Measurements from ENCODE around the gene CLCN1. TPM values are rescaled to one million over a fixed set of nuclear protein-coding genes. Genes with fewer than 3 reads are reported as not detected.

CLCN1 gene
- total and polyA plus RNA-seq, 2 donors (not counting 3 experiments of a cell fraction or from before 2014, with no cell fraction given): not detected

DNA sequence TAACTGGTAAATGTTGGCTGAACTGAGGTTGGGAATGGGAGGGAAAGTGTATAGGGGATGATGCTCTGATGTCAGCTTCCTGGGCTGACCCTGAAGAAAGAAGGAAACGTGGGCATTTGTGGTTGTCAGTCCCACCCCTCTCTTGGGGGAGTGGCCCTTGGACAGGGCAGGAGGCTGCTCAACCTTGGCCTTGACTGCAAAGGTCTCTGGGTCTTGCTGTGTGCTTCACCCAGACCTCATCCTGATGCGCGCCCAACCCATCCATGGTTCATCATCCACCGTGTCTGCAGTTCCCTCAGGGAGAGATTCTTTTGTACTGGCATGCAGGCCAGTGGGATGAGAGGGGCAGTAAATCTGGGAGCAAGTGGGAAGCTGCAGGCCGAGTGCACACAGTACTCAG, 60.5 kb downstream of the CLCN1 start:
- peaks cover 33% of the 10 kb centered on the region for H3K4me1 ChIP-seq (ENCODE audit: control insufficient read depth, extremely low read depth, insufficient read depth, low read length)
- FAIRE-seq: no peak

More for the DNA sequence above, 60.5 kb downstream of the CLCN1 start:
- no peak overlapping the region for H3K4me2 ChIP-seq (ENCODE audit: insufficient read depth, low read length)
- H2AFZ ChIP-seq (ENCODE audit: low read depth, low read length): no peak overlapping the region
- no peak overlapping the region for H3K4me3 ChIP-seq (replicated peaks in 1 of 3; ENCODE audit: insufficient read depth in 1 of 3, low read depth in 1 of 3, low read length in 3 of 3)
- H3K79me2 ChIP-seq (ENCODE audit: control insufficient read depth, insufficient read depth, low read length): peaks cover 18% of the 10 kb centered on the region
- no peak overlapping the region for H3K27ac ChIP-seq (ENCODE audit: insufficient read depth, low read depth, low read length)
- H3K36me3 ChIP-seq (ENCODE audit: control insufficient read depth in 2 of 2, extremely low read depth in 1 of 2, insufficient read depth in 2 of 2, low read length in 2 of 2): no peaks in the 10 kb centered on the region
- H3K9me1 ChIP-seq (replicated peaks; ENCODE audit: control insufficient read depth, extremely low read depth, insufficient read depth, low read length): no peaks in the 10 kb centered on the region
- no peaks in the 10 kb centered on the region for H4K20me1 ChIP-seq (replicated peaks; ENCODE audit: control insufficient read depth, extremely low read depth, insufficient read depth, low read length)
- TF ChIP-seq, protein P1, sequence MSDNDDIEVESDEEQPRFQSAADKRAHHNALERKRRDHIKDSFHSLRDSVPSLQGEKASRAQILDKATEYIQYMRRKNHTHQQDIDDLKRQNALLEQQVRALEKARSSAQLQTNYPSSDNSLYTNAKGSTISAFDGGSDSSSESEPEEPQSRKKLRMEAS (IDR thresholded peaks at IDR 0.05; ENCODE audit: insufficient read depth, insufficient read length): no peak
- TF ChIP-seq, protein P2, sequence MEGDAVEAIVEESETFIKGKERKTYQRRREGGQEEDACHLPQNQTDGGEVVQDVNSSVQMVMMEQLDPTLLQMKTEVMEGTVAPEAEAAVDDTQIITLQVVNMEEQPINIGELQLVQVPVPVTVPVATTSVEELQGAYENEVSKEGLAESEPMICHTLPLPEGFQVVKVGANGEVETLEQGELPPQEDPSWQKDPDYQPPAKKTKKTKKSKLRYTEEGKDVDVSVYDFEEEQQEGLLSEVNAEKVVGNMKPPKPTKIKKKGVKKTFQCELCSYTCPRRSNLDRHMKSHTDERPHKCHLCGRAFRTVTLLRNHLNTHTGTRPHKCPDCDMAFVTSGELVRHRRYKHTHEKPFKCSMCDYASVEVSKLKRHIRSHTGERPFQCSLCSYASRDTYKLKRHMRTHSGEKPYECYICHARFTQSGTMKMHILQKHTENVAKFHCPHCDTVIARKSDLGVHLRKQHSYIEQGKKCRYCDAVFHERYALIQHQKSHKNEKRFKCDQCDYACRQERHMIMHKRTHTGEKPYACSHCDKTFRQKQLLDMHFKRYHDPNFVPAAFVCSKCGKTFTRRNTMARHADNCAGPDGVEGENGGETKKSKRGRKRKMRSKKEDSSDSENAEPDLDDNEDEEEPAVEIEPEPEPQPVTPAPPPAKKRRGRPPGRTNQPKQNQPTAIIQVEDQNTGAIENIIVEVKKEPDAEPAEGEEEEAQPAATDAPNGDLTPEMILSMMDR (IDR thresholded peaks at IDR 0.05; ENCODE audit: extremely low read depth in 1 of 2, insufficient read depth in 1 of 2, low read depth in 1 of 2, low read length in 2 of 2): no peak
- TF ChIP-seq FOS (IDR thresholded peaks at IDR 0.05; ENCODE audit: borderline replicate concordance, insufficient read depth, low read length) (no peak), EZH2 (IDR thresholded peaks at IDR 0.05; ENCODE audit: borderline replicate concordance, low read depth, low read length, severe bottlenecking) (no peak), GATA2 (IDR thresholded peaks at IDR 0.05; ENCODE audit: insufficient read depth, insufficient read length, low read depth, low read length) (no peak), JUN (IDR thresholded peaks at IDR 0.05; ENCODE audit: borderline replicate concordance, insufficient read depth, insufficient read length, low read depth) (no peak), POLR2AphosphoS5 (IDR thresholded peaks at IDR 0.05; ENCODE audit: insufficient read depth, low read depth, low read length) (no peak), POLR2A (IDR thresholded peaks at IDR 0.05; ENCODE audit: low read depth, low read length) (no peak)
- H3K9me3 ChIP-seq (replicated peaks; ENCODE audit: control insufficient read depth, insufficient read depth, low read length): no peaks in the 10 kb centered on the region
- ChIA-PET POLR2A (no interaction called here), CTCF (interaction anchor here (2.4 kb wide), 1 partner anchor 136 kb away, joined by 7 read pairs; no protein-coding TSS in a partner anchor)
- no peaks in the 10 kb centered on the region for H3K27me3 ChIP-seq (ENCODE audit: control insufficient read depth in 2 of 2, insufficient read depth in 2 of 2, low read length in 2 of 2)
- no TSS peak for BruUV-seq (replicated peaks)
- intact Hi-C loops (cut with micrococcal nuclease): no loop called here
- dilution Hi-C loops (cut with MboI; ENCODE audit: extremely low pct_ligation_motif_present, low sequenced_read_pairs): loop anchor here (25.0 kb wide), 1 partner anchor 136 kb away; no protein-coding TSS in a partner anchor
- DNase-seq (ENCODE audit: low read depth, low spot score): no peak
- H3K9ac ChIP-seq (replicated peaks; ENCODE audit: extremely low read depth, insufficient read depth, low read length): no peak overlapping the region
